Measurements from ENCODE around the gene MTAP.

GRCh38 chr9:21872696-21873095 is 70.3 kb downstream of the MTAP start:
- TF ChIP-seq CTCF (IDR thresholded peaks at IDR 0.05; ENCODE audit: borderline replicate concordance, extremely low read depth, low read length, poor library complexity, severe bottlenecking), result no peak
- TF ChIP-seq EZH2 (IDR thresholded peaks at IDR 0.05; ENCODE audit: borderline replicate concordance, low read depth, low read length, severe bottlenecking), result no peak
